Lower lobe of right lung (tissue), 2 donors: ENCODE results near the gene NUP205. TPM values are rescaled to one million over a fixed set of nuclear protein-coding genes. Genes with fewer than 3 reads are reported as not detected.

Experiments used
- ATAC-seq, 2 donors: fragments of 200-7000 bp; cut with Tn5 transposase; one replicate each; pipeline ENCODE4 v1.9.1; 2020 to 2022; ENCODE audit warnings: mild to moderate bottlenecking in 2 of 2, moderate library complexity in 2 of 2
- DNase-seq: peaks from one replicate; pipeline ENCODE4 v3.0.0-alpha.2; 2020
- H3K27ac ChIP-seq: fragments of 200-600 bp; one replicate; pipeline ENCODE4 v1.8.0; 2022
- H3K27me3 ChIP-seq: fragments of 200-600 bp; one replicate; pipeline ENCODE4 v1.8.0; 2022; ENCODE audit warnings: low read depth
- H3K36me3 ChIP-seq: fragments of 200-600 bp; one replicate; pipeline ENCODE4 v1.8.0; 2022; ENCODE audit warnings: mild to moderate bottlenecking
- H3K4me1 ChIP-seq: fragments of 200-600 bp; one replicate; pipeline ENCODE4 v1.8.0; 2022
- H3K4me3 ChIP-seq: fragments of 200-600 bp; one replicate; pipeline ENCODE4 v1.8.0; 2022; ENCODE audit warnings: mild to moderate bottlenecking
- H3K9me3 ChIP-seq: fragments of 200-600 bp; one replicate; pipeline ENCODE4 v1.8.0; 2022
- CTCF ChIP-seq: fragments of 200-600 bp; IDR thresholded peaks from one replicate; pipeline ENCODE4 v1.8.0; 2022; ENCODE audit warnings: antibody characterized with exemption, mild to moderate bottlenecking
- intact Hi-C: fragments of 100-400 bp; cut with DNase I; formaldehyde crosslinking; loops from one replicate; pipeline ENCODE4 v1.11.0; 2022
- total RNA-seq: library from RNA; stranded (reverse); fragmentation: NEBNext Ultra II Directional; extraction: Animal tissue kit (Norgen Biotek cat#: 25700); gene quantifications from one replicate; pipeline ENCODE4 v1.2.1, GENCODE V29; 2021
- donor health status: DM: no; HTN: yes; CAD: no; lungs with severe emphysema.

The NUP205 gene
- total RNA-seq, 1 donor from 2014 or later: 40.2 TPM

GRCh38 chr7:135552148-135552547 lies 5.6 kb upstream of the NUP205 start:
- Histone ChIP-seq H3K36me3 (no peaks in the 10 kb centered on the region), H3K27me3 (no peaks in the 10 kb centered on the region), H3K4me3 (no peak overlapping the region), H3K27ac (no peak overlapping the region), H3K4me1 (no peaks in the 10 kb centered on the region), H3K9me3 (no peaks in the 10 kb centered on the region)
- no peak for TF ChIP-seq CTCF
- DNase-seq: no peak
- no peak for ATAC-seq
- intact Hi-C loops: no loop called here

- ATAC-seq (no peak), DNase-seq (no peak)
- Histone ChIP-seq H3K27ac (no peak overlapping the region), H3K4me1 (no peaks in the 10 kb centered on the region), H3K4me3 (no peak overlapping the region), H3K36me3 (no peaks in the 10 kb centered on the region), H3K9me3 (no peaks in the 10 kb centered on the region), H3K27me3 (no peaks in the 10 kb centered on the region)
- no peak for TF ChIP-seq CTCF
- intact Hi-C loops: no loop called here
Observed at GRCh38 chr7:135553346-135553745, 4.4 kb upstream of the NUP205 start.

- Histone ChIP-seq H3K36me3 (no peaks in the 10 kb centered on the region), H3K27me3 (no peaks in the 10 kb centered on the region), H3K9me3 (no peaks in the 10 kb centered on the region), H3K27ac (peak overlapping the region; percentile 98), H3K4me3 (peak overlapping the region; percentile 88), H3K4me1 (peaks cover 12% of the 10 kb centered on the region)
- TF ChIP-seq CTCF: peak; percentile 50
- DNase-seq (peak; percentile 60), ATAC-seq (peak; percentile 83 to 86)
- intact Hi-C loops: no loop called here
Observed at GRCh38 chr7:135558337-135558767, 635 bp downstream of the NUP205 start.

- H3K27me3 ChIP-seq: no peaks in the 10 kb centered on the region
- no peak for DNase-seq
- peak overlapping the region; percentile 98 for H3K27ac ChIP-seq
- no peaks in the 10 kb centered on the region for H3K9me3 ChIP-seq
- H3K4me1 ChIP-seq: peaks cover 12% of the 10 kb centered on the region
- no peak for ATAC-seq
- peak overlapping the region; percentile 88 for H3K4me3 ChIP-seq
- intact Hi-C loops: no loop called here
- no peak for TF ChIP-seq CTCF
- no peaks in the 10 kb centered on the region for H3K36me3 ChIP-seq
Observed at GRCh38 chr7:135558881-135559280, 1.2 kb downstream of the NUP205 start.

GRCh38 chr7:135560631-135561030 lies 2.9 kb downstream of the NUP205 start:
- Histone ChIP-seq H3K4me3 (no peak overlapping the region), H3K36me3 (no peaks in the 10 kb centered on the region), H3K27ac (no peak overlapping the region), H3K4me1 (peaks cover 12% of the 10 kb centered on the region), H3K27me3 (no peaks in the 10 kb centered on the region), H3K9me3 (no peaks in the 10 kb centered on the region)
- ATAC-seq (no peak), DNase-seq (no peak)
- intact Hi-C loops: no loop called here
- no peak for TF ChIP-seq CTCF

GRCh38 chr7:135562720-135563119 lies 5.0 kb downstream of the NUP205 start:
- Histone ChIP-seq H3K9me3 (no peaks in the 10 kb centered on the region), H3K27ac (no peak overlapping the region), H3K27me3 (no peaks in the 10 kb centered on the region), H3K4me3 (no peak overlapping the region), H3K36me3 (no peaks in the 10 kb centered on the region), H3K4me1 (peaks cover 12% of the 10 kb centered on the region)
- intact Hi-C loops: no loop called here
- DNase-seq: no peak
- TF ChIP-seq CTCF: no peak
- ATAC-seq: no peak
